Effector CD8-positive, alpha-beta T cell (primary cell): Measurements from ENCODE around the gene CYFIP1.

Experiments
- DNase-seq: peaks from one replicate; lab custom pipeline; 2025; lab: John Stamatoyannopoulos, UW

Gene CYFIP1

GRCh38 chr15:22950256-22950990 lies 29.7 kb downstream of the CYFIP1 start:
- no peak for DNase-seq

GRCh38 chr15:22949074-22949547 lies 31.1 kb downstream of the CYFIP1 start:
- DNase-seq, result no peak

GRCh38 chr15:22948056-22948455 lies 32.1 kb downstream of the CYFIP1 start:
- DNase-seq, result no peak

GRCh38 chr15:22947101-22948000 lies 32.8 kb downstream of the CYFIP1 start:
- DNase-seq, result no peak

- no peak for DNase-seq
Measured at GRCh38 chr15:22945071-22945470, 35.1 kb downstream of the CYFIP1 start.

- no peak for DNase-seq
Measured at GRCh38 chr15:22944651-22945050, 35.5 kb downstream of the CYFIP1 start.

- no peak for DNase-seq
Measured at GRCh38 chr15:22942877-22943276, 37.3 kb downstream of the CYFIP1 start.

GRCh38 chr15:22942306-22942855 lies 37.8 kb downstream of the CYFIP1 start:
- DNase-seq, result no peak

GRCh38 chr15:22941179-22941578 lies 39.0 kb downstream of the CYFIP1 start:
- DNase-seq, result no peak

- DNase-seq, result no peak
Measured at GRCh38 chr15:22939652-22940061, 40.5 kb downstream of the CYFIP1 start.

- no peak for DNase-seq
Measured at GRCh38 chr15:22939051-22939450, 41.1 kb downstream of the CYFIP1 start.

- DNase-seq, result no peak
Measured at GRCh38 chr15:22936577-22937472, 43.3 kb downstream of the CYFIP1 start.

GRCh38 chr15:22933641-22934061 lies 46.5 kb downstream of the CYFIP1 start:
- no peak for DNase-seq

GRCh38 chr15:22931784-22932536 lies 48.2 kb downstream of the CYFIP1 start:
- DNase-seq, result no peak

GRCh38 chr15:22930782-22931484 lies 49.2 kb downstream of the CYFIP1 start:
- no peak for DNase-seq

- DNase-seq, result no peak
Measured at GRCh38 chr15:22927761-22928160, 52.4 kb downstream of the CYFIP1 start.

GRCh38 chr15:22925875-22926274 lies 54.3 kb downstream of the CYFIP1 start:
- DNase-seq, result no peak

- no peak for DNase-seq
Measured at GRCh38 chr15:22922003-22922402, 58.2 kb downstream of the CYFIP1 start.

GRCh38 chr15:22919171-22919570 lies 61.0 kb downstream of the CYFIP1 start:
- no peak for DNase-seq

- DNase-seq, result no peak
Measured at GRCh38 chr15:22918596-22919140, 61.5 kb downstream of the CYFIP1 start.
